Muscle layer of duodenum (tissue), 2 donors: ENCODE data around the gene AMER2.
A peak's percentile ranks its signal among the peaks of the same experiment; 100 is the strongest.
"Not testable (repeated sequence)": the region's sequence is repeated elsewhere in the genome, so short reads cannot be mapped to it uniquely, and the experiment has no call there.

Experiments
- H3K27ac ChIP-seq: one replicate; pipeline ENCODE4 v1.7.0; 2013; ENCODE audit warnings: mild to moderate bottlenecking, low read length
- H3K27me3 ChIP-seq: one replicate; pipeline ENCODE4 v1.7.0; 2013; ENCODE audit warnings: low read depth, mild to moderate bottlenecking, control low read depth, low read length
- H3K36me3 ChIP-seq, 2 donors: one replicate each; pipeline ENCODE4 v1.7.0; 2013; ENCODE audit warnings: low read length in 2 of 2, control low read depth in 1 of 2, mild to moderate bottlenecking in 1 of 2; ENCODE audit not compliant: insufficient read depth in 2 of 2, control insufficient read depth in 1 of 2
- H3K4me1 ChIP-seq, 2 donors: one replicate each; pipeline ENCODE4 v1.7.0; 2013; ENCODE audit warnings: low read length in 2 of 2, mild to moderate bottlenecking in 2 of 2, control low read depth in 1 of 2, moderate library complexity in 1 of 2; ENCODE audit not compliant: insufficient read depth in 2 of 2, control insufficient read depth in 1 of 2
- H3K4me3 ChIP-seq, 2 donors: one replicate each; pipeline ENCODE4 v1.7.0; 2013; ENCODE audit warnings: low read length in 2 of 2, low read depth in 1 of 2, mild to moderate bottlenecking in 1 of 2
- H3K9me3 ChIP-seq, 2 donors: one replicate each; pipeline ENCODE4 v1.7.0; 2013; ENCODE audit warnings: low read length in 2 of 2, control low read depth in 1 of 2, mild to moderate bottlenecking in 1 of 2; ENCODE audit not compliant: control insufficient read depth in 1 of 2
- donor health status: healthy.

The AMER2 gene

GRCh38 chr13:25169951-25170553 is 2.0 kb downstream of the AMER2 start:
- H3K27me3 ChIP-seq = peaks cover 21% of the 10 kb centered on the region
- H3K4me1 ChIP-seq = peaks cover 0 to 14% of the 10 kb centered on the region in 2 donors
- H3K4me3 ChIP-seq = no peak overlapping the region
- no peak overlapping the region for H3K27ac ChIP-seq
- H3K36me3 ChIP-seq = no peaks in the 10 kb centered on the region
- H3K9me3 ChIP-seq = no peaks in the 10 kb centered on the region

DNA sequence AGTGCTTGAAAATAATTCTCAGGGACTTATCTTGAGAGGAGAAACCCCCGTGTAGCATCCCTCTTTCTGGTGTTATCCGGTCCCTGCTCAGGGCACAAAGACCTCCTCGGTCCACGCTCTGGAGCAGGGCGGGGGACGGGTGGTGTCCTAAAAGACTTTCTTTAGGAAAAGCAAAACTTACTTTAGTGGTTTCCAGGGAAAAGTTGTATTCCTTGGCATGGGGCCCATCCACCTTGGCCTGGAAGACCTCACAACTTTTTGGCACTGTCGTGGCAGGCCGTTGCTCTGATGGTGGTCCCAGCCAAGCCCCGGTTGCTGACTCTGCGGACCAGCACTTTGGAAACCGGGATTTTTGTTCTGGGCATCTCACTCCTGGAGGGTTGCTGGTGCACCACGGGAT is 2.7 kb downstream of the AMER2 start:
- no peak overlapping the region for H3K27ac ChIP-seq
- H3K4me1 ChIP-seq = peaks cover 0 to 14% of the 10 kb centered on the region in 2 donors
- H3K9me3 ChIP-seq = no peaks in the 10 kb centered on the region
- peak overlapping the region in 1 of 2 donors; percentile 33 for H3K4me3 ChIP-seq
- H3K36me3 ChIP-seq = no peaks in the 10 kb centered on the region
- peaks cover 21% of the 10 kb centered on the region for H3K27me3 ChIP-seq

- Histone ChIP-seq H3K4me1 (peaks cover 0 to 14% of the 10 kb centered on the region in 2 donors), H3K36me3 (no peaks in the 10 kb centered on the region), H3K9me3 (no peaks in the 10 kb centered on the region), H3K27me3 (peaks cover 21% of the 10 kb centered on the region), H3K4me3 (no peak overlapping the region), H3K27ac (no peak overlapping the region)
These were observed 3.3 kb downstream of the AMER2 start for GRCh38 chr13:25168790-25169189.

DNA sequence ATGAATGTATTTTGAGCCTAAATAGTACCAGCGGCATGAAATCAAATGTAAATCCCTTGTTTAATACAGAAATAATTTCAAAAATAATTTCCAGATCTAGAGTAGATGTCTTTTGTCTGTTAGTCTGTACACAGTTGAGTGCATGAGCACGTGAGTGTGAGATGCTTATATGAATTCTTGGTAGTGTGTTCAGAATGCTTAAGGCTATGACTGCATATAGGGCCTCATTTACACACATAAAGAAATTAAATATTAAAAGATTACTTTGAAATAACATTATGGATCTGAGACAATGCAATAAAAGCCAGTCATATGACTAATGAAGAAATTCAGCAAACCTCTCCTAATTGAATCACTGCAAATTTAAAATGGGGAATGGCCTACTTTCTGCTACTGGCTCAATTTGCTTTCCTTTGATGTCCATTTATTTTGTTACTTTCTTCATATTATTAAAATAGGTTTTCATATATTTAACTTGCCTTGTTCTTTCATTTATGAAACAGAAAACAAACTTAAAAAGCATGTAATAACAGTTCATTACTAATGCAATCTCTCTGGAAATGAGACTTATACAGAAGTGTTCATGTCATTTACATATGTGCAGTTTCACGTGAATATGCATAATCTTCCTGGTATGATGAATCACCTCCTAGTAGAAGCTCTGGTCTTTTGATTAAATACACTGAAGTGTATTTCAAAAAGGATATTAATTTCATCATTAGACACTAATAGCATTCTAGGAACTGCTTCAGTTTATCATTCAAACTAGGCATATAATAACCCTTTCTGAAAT is 4.5 kb downstream of the AMER2 start:
- H3K4me3 ChIP-seq = no peak overlapping the region
- H3K4me1 ChIP-seq = peaks cover 0 to 14% of the 10 kb centered on the region in 2 donors
- H3K36me3 ChIP-seq = no peaks in the 10 kb centered on the region
- peaks cover 18% of the 10 kb centered on the region for H3K27me3 ChIP-seq
- H3K9me3 ChIP-seq = no peaks in the 10 kb centered on the region
- H3K27ac ChIP-seq = no peak overlapping the region

DNA sequence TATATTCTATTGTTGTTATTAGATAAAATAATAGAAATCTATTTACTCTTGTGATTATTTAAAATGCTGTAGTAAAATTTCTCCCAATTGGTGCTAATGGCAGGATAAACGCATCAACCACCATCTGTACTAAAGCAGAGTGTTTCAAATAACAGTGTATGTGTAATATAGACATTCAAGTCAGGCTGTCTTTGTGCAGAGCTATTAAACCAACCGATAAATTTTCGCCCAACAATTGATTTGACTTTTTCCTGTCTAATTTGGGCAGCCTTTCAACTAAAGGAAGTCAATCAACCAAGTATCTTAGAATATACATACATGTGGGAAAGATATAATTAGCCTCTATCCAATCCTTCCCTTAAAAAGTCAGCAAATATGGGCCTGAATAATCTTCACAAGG is 5.8 kb downstream of the AMER2 start:
- H3K4me3 ChIP-seq = no peak overlapping the region
- H3K4me1 ChIP-seq = peaks cover 0 to 2% of the 10 kb centered on the region in 2 donors
- H3K27ac ChIP-seq = no peak overlapping the region
- H3K9me3 ChIP-seq = no peaks in the 10 kb centered on the region
- peaks cover 10% of the 10 kb centered on the region for H3K27me3 ChIP-seq
- no peaks in the 10 kb centered on the region for H3K36me3 ChIP-seq

DNA sequence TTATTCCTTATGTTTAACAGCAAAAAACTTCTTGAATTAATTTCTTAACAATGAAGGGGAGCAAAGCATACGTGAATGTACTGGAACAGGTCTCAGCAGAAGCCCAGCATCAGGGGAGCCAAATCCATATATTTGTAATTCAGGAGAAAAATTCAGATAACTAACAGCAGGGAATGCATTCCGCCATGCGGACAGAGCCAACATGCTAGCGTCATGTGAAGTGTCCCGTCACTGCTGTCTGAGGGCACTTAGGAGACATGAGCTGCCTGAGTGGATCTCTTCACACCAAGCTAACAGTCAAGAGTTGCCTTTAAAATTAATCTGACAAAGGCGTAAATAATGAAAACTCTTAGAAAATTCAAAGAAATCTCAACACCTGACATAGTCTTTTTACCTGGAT is 6.4 kb downstream of the AMER2 start:
- Histone ChIP-seq H3K4me1 (no peaks in the 10 kb centered on the region), H3K27me3 (peaks cover 10% of the 10 kb centered on the region), H3K27ac (no peak overlapping the region), H3K36me3 (no peaks in the 10 kb centered on the region), H3K4me3 (no peak overlapping the region), H3K9me3 (no peaks in the 10 kb centered on the region)

DNA sequence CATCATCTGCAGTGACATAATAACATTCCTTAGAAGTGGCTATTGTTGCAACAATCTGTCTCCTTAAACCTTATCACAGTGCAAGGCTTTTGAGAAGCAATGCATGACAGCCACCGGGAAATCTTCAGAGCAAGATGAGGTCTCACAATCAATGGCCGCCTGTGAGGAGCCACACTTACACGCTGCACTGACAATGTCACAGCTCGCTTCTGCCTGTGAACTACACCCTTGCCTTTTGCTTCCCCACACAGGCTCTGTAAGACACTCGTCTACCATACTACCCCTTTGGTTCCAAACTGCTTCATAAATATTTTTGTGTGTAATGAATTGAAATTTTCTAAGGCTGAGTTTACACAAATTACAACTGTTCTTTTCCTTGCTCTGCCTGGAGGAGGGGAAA is 6.9 kb downstream of the AMER2 start:
- not testable (repeated sequence) for H3K4me1 ChIP-seq, H3K9me3 ChIP-seq, H3K27ac ChIP-seq, H3K4me3 ChIP-seq, H3K36me3 ChIP-seq, H3K27me3 ChIP-seq

DNA sequence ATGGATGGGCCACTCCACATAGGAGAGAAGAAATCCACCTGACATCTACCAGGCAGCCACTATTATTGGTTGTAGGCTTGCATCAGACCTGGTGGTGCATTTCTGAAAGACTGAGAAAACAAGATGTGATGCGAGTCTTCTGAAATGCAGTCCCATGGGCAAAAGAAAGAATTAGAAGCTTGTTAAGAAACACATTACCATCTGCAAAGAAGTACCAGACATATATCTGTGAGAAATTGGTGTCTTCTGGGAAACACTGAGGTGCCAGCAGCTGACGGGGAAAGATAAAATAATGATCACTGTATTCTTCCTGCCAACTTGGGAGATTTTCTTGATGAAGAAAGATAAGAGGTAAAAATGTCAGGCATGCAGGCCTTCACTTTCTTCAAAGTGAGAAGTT is 14.4 kb downstream of the AMER2 start:
- Histone ChIP-seq H3K9me3 (no peaks in the 10 kb centered on the region), H3K4me3 (no peak overlapping the region), H3K27ac (no peak overlapping the region), H3K36me3 (no peaks in the 10 kb centered on the region), H3K27me3 (peaks cover 4% of the 10 kb centered on the region), H3K4me1 (no peaks in the 10 kb centered on the region)

DNA sequence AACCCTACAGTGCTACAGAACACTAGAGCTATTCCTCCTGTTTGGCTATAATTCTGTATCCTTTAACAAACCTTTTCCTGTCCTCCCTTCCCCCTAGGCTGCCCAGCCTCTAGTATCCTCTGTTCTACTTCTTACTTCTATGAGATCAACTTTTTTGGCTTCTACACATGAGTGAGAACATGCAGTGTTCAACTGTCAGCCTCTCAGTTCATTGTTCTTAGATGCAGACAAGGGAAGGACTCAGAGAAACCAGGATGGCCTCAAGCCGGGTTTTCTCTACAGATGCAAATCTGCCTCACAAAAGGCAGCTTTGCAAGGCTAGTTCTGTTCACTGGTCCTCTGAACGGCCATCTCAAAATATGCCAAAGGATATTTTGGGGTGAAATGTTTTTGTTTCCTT is 18.4 kb downstream of the AMER2 start:
- H3K27me3 ChIP-seq = peaks cover 9% of the 10 kb centered on the region
- no peak overlapping the region for H3K4me3 ChIP-seq
- H3K9me3 ChIP-seq = no peaks in the 10 kb centered on the region
- H3K36me3 ChIP-seq = no peaks in the 10 kb centered on the region
- H3K4me1 ChIP-seq = no peaks in the 10 kb centered on the region
- H3K27ac ChIP-seq = no peak overlapping the region

- H3K27me3 ChIP-seq = peaks cover 9% of the 10 kb centered on the region
- no peak overlapping the region for H3K4me3 ChIP-seq
- peaks cover 0 to 3% of the 10 kb centered on the region in 2 donors for H3K9me3 ChIP-seq
- H3K4me1 ChIP-seq = no peaks in the 10 kb centered on the region
- no peak overlapping the region for H3K27ac ChIP-seq
- no peaks in the 10 kb centered on the region for H3K36me3 ChIP-seq
These were observed 20.4 kb downstream of the AMER2 start for GRCh38 chr13:25151626-25152195.

GRCh38 chr13:25149711-25150110 is 22.4 kb downstream of the AMER2 start:
- Histone ChIP-seq H3K27me3 (peaks cover 9% of the 10 kb centered on the region), H3K4me3 (no peak overlapping the region), H3K4me1 (no peaks in the 10 kb centered on the region), H3K27ac (no peak overlapping the region), H3K9me3 (peaks cover 0 to 3% of the 10 kb centered on the region in 2 donors), H3K36me3 (no peaks in the 10 kb centered on the region)
